Right atrium auricular region (tissue), 2 donors: ENCODE data around the gene GNPDA2. TPM values are rescaled to one million over a fixed set of nuclear protein-coding genes. Genes with fewer than 3 reads are reported as not detected.

Experiments
- DNase-seq: peaks from one replicate; pipeline ENCODE4 v3.0.0-alpha.2; 2019; ENCODE audit warnings: low spot score
- H3K27ac ChIP-seq, 2 donors: fragments of 200-600 bp; sonication (generic); 1 replicate in 1 of 2; 2 replicates in 1 of 2; pipeline ENCODE4 v1.5.1; 2016 to 2019
- H3K27me3 ChIP-seq, 2 donors: fragments of 200-600 bp; sonication (generic); one replicate each; pipeline versions ENCODE4 v1.5.1 to v1.6.0; 2017 to 2019
- H3K36me3 ChIP-seq: fragments of 200-600 bp; sonication (generic); one replicate; pipeline ENCODE4 v1.5.1; 2016
- H3K4me1 ChIP-seq, 2 donors: fragments of 200-600 bp; sonication (generic); one replicate each; pipeline versions ENCODE4 v1.5.1 to v1.6.0; 2017 to 2019
- H3K4me3 ChIP-seq, 2 donors: fragments of 200-600 bp; sonication (generic); 1 replicate in 1 of 2; 2 replicates in 1 of 2; pipeline ENCODE4 v1.5.1; 2017 to 2019; ENCODE audit warnings: mild to moderate bottlenecking in 1 of 2, moderate library complexity in 1 of 2
- H3K9me3 ChIP-seq, 2 donors: fragments of 200-600 bp; sonication (generic); one replicate each; pipeline ENCODE4 v1.5.1; 2019
- total RNA-seq, 2 donors: library from RNA; depleted of rRNA; stranded (reverse); fragments of >200 nt; gene quantifications; one replicate each; pipeline ENCODE4 v1.1.0, GENCODE V29; 2016
- TF ChIP-seq, protein P1 (sequence below), 2 donors: fragments of 200-600 bp; sonication (generic); IDR thresholded peaks; one replicate each; pipeline ENCODE4 v1.5.1; 2019; ENCODE audit warnings: antibody characterized with exemption in 2 of 2

GNPDA2 gene
- total RNA-seq, 2 donors from 2014 or later, result 11.6 to 13.8 TPM

DNA sequence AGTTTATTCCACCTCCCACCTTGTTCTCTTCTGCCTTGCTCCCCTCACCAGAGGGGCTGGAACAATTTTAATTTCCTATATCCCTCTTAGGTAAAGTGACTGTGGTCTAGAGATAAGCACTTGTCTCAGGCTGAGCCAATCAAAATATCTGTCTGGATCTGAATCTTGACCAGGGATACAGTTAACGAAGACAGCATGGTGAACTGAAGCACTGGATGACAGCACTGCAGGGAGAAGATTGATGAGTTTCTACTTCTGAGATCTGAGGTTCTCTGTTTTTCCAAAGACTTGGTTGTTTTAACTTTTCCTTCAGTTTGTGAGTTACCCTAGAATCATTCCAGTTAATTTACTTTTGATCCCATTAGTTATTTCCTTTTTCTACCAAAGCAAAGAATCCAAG is 13.2 kb downstream of the GNPDA2 start:
- no peak for DNase-seq
- TF ChIP-seq, protein P1, sequence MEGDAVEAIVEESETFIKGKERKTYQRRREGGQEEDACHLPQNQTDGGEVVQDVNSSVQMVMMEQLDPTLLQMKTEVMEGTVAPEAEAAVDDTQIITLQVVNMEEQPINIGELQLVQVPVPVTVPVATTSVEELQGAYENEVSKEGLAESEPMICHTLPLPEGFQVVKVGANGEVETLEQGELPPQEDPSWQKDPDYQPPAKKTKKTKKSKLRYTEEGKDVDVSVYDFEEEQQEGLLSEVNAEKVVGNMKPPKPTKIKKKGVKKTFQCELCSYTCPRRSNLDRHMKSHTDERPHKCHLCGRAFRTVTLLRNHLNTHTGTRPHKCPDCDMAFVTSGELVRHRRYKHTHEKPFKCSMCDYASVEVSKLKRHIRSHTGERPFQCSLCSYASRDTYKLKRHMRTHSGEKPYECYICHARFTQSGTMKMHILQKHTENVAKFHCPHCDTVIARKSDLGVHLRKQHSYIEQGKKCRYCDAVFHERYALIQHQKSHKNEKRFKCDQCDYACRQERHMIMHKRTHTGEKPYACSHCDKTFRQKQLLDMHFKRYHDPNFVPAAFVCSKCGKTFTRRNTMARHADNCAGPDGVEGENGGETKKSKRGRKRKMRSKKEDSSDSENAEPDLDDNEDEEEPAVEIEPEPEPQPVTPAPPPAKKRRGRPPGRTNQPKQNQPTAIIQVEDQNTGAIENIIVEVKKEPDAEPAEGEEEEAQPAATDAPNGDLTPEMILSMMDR (IDR thresholded peaks at IDR 0.05), result no peak
- Histone ChIP-seq H3K4me1 (no peaks in the 10 kb centered on the region), H3K27ac (no peak overlapping the region), H3K9me3 (no peaks in the 10 kb centered on the region), H3K4me3 (no peak overlapping the region), H3K27me3 (no peaks in the 10 kb centered on the region), H3K36me3 (no peaks in the 10 kb centered on the region)

DNA sequence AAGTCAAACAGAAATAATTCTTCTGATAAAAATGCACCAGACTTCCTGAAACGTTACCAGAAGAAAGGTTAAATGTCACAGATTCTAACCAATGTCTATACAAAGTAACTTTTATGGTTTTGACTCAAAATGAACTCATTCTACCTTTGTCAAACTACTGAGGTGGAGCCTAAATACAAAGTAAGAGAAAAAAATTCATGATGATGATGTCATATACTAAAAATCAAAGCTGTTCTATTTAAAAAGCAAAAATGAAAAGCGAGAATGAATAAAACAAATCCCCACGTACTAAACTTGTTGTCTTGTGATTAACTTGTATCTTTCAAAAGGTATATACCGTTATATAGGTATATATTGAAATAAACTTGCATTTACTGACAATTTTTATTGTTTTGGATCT is 21.7 kb downstream of the GNPDA2 start:
- TF ChIP-seq, protein P1 (IDR thresholded peaks at IDR 0.05), result no peak
- no peaks in the 10 kb centered on the region for H3K27me3 ChIP-seq
- DNase-seq, result no peak
- no peaks in the 10 kb centered on the region for H3K9me3 ChIP-seq
- H3K4me3 ChIP-seq, result no peak overlapping the region
- H3K27ac ChIP-seq, result no peak overlapping the region
- H3K36me3 ChIP-seq, result peaks cover 12% of the 10 kb centered on the region
- H3K4me1 ChIP-seq, result peaks cover 0 to 4% of the 10 kb centered on the region in 2 donors

DNA sequence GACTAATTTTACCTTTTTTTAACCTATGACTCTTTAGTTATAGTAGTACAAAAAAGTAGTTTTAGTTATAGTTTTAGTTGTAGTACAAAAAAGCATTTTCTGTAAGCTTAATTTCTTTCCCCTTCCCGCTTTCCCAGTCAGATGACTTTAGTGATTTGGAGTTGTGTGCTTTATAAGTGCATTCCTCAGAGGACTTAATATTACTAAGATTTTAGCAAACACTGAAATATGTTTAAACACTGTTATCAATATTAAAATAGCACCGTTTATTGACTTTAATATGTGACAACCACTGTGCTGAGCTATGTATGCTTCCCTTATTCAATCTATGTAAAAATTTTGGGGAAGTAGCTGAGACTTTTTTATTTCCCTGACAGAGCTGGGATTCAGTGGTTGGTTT is 25.3 kb downstream of the GNPDA2 start:
- no peak for DNase-seq
- peaks cover 29% of the 10 kb centered on the region for H3K36me3 ChIP-seq
- no peaks in the 10 kb centered on the region for H3K9me3 ChIP-seq
- H3K27me3 ChIP-seq, result no peaks in the 10 kb centered on the region
- H3K27ac ChIP-seq, result no peak overlapping the region
- H3K4me1 ChIP-seq, result peaks cover 0 to 4% of the 10 kb centered on the region in 2 donors
- TF ChIP-seq, protein P1 (IDR thresholded peaks at IDR 0.05), result no peak
- H3K4me3 ChIP-seq, result no peak overlapping the region

DNA sequence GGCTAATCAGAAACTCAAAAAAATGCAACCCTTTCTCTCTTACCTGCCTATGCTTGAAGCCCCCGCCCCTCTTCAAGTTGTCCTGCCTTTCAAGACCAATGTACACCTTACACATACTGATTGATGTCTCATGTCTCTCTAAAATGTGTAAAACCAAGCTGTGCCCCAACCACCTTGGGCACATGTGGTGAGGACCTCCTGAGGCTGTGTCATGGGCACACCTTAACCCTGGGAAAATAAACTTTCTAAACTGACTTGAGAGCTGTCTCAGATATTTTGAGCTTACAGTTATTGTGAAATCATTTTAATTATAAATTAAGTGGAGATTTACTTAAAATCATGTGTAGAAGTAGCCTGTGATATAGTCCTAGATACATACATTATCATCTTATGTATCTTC is 25.9 kb downstream of the GNPDA2 start:
- H3K9me3 ChIP-seq, result no peaks in the 10 kb centered on the region
- peaks cover 0 to 4% of the 10 kb centered on the region in 2 donors for H3K4me1 ChIP-seq
- TF ChIP-seq, protein P1 (IDR thresholded peaks at IDR 0.05), result no peak
- no peaks in the 10 kb centered on the region for H3K27me3 ChIP-seq
- H3K27ac ChIP-seq, result no peak overlapping the region
- peaks cover 35% of the 10 kb centered on the region for H3K36me3 ChIP-seq
- DNase-seq, result no peak
- no peak overlapping the region for H3K4me3 ChIP-seq

DNA sequence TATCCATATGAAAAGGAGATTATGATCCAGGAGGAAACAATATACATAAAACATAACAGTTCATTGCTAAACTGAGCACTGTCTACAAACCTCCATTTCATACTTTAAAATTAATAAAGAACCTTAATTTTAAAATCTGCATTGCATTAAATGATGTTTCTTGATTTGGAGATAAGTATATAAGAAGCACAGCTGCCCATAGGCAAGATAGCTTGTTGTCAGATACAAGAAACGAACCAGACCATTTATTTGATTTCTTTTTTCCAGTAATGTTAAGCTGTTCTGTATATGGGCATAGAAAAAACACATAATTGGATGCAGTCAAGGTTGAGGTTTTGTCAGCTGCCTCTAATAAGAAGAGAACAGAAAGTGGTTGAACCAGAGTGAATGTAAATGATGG is 41.7 kb downstream of the GNPDA2 start:
- TF ChIP-seq, protein P1 (IDR thresholded peaks at IDR 0.05), result no peak
- H3K36me3 ChIP-seq, result peaks cover 48% of the 10 kb centered on the region
- no peak overlapping the region for H3K4me3 ChIP-seq
- no peaks in the 10 kb centered on the region for H3K27me3 ChIP-seq
- DNase-seq, result no peak
- no peak overlapping the region for H3K27ac ChIP-seq
- H3K4me1 ChIP-seq, result peaks cover 0 to 9% of the 10 kb centered on the region in 2 donors
- H3K9me3 ChIP-seq, result no peaks in the 10 kb centered on the region

DNA sequence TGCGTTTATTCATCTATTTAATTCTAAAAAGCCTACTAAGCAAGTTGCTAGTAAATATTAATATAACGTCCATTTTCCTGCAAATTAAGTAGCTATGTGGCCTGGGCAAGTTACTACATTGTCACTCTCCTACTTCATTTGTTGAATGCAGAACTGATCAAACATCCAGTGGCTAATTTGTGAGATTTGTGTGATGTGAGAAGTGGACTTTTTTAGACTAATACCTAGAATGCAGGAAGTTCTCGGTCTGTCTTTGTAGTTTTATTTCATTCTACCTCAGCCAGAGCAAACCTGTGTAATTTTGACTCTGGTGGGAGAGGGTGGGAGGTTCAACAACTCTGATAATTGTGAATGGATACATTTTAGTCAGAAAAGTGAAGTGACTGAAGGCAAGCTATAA is 47.3 kb downstream of the GNPDA2 start:
- H3K4me1 ChIP-seq, result peaks cover 0 to 24% of the 10 kb centered on the region in 2 donors
- peaks cover 16% of the 10 kb centered on the region for H3K36me3 ChIP-seq
- DNase-seq, result no peak
- TF ChIP-seq, protein P1 (IDR thresholded peaks at IDR 0.05), result no peak
- peak overlapping the region; percentile 90 to 92 for H3K27ac ChIP-seq
- no peaks in the 10 kb centered on the region for H3K9me3 ChIP-seq
- H3K4me3 ChIP-seq, result peak overlapping the region; percentile 69 to 85
- no peaks in the 10 kb centered on the region for H3K27me3 ChIP-seq
